T-cell (primary cell): ENCODE results near the gene TESMIN. TPM values are rescaled to one million over a fixed set of nuclear protein-coding genes. Genes with fewer than 3 reads are reported as not detected.

Experiments used
- ATAC-seq, 4 experiments: fragments of 200-7000 bp in 3 of 4; fragments of 150-1000 bp in 1 of 4; cut with Tn5 transposase; replicated peaks in 1 of 4; 1 replicate in 3 of 4; 2 replicates in 1 of 4; pipeline ENCODE4 v1.10.0; 2021; ENCODE audit warnings: moderate library complexity in 3 of 4, mild to moderate bottlenecking in 2 of 4, moderate number of reproducible peaks in 1 of 4
- CTCF ChIA-PET, 2 donors: fragments of 300-600 bp; sonication (Branson Sonifier 250); formaldehyde crosslinking; loops; one replicate each; lab custom pipeline; 2022; ENCODE audit warnings: antibody characterized with exemption in 2 of 2; lab: Charles Lee
- POLR2A ChIA-PET, 2 donors: fragments of 300-600 bp; sonication (Branson Sonifier 250); formaldehyde crosslinking; loops; one replicate each; lab custom pipeline; 2022; ENCODE audit warnings: antibody characterized with exemption in 2 of 2; lab: Charles Lee
- DNase-seq, 35 experiments: peaks; one replicate each; pipeline versions ENCODE4 v3.0.0 to v3.0.0-alpha.2; 2013 to 2023
- H3K27ac ChIP-seq: one replicate; pipeline ENCODE4 v1.5.1; 2013; ENCODE audit warnings: low read length
- H3K27me3 ChIP-seq, 2 experiments: replicated peaks in 1 of 2; 1 replicate in 1 of 2; 2 replicates in 1 of 2; pipeline versions ENCODE4 v1.6.1 to v1.7.0; 2013; ENCODE audit warnings: low read length in 1 of 2, mixed read lengths in 1 of 2; ENCODE audit not compliant: control insufficient read depth in 2 of 2, insufficient read depth in 2 of 2; ENCODE audit errors: extremely low read depth in 1 of 2
- H3K36me3 ChIP-seq, 2 donors: 1 replicate in 1 of 2; 2 replicates in 1 of 2; pipeline versions ENCODE4 v1.6.1 to v1.7.0; 2013; ENCODE audit warnings: low read length in 1 of 2; ENCODE audit not compliant: control insufficient read depth in 2 of 2, insufficient read depth in 1 of 2; ENCODE audit errors: extremely low read depth in 1 of 2
- H3K4me1 ChIP-seq, 2 experiments: 1 replicate in 1 of 2; 2 replicates in 1 of 2; pipeline versions ENCODE4 v1.6.1 to v1.7.0; 2013; ENCODE audit warnings: low read length in 2 of 2, mixed read lengths in 1 of 2; ENCODE audit not compliant: insufficient read depth in 2 of 2, control insufficient read depth in 1 of 2; ENCODE audit errors: extremely low read depth in 1 of 2
- H3K4me3 ChIP-seq, 2 donors: 1 replicate in 1 of 2; 2 replicates in 1 of 2; pipeline versions ENCODE4 v1.5.1 to v1.7.0; 2013; ENCODE audit warnings: mild to moderate bottlenecking in 2 of 2, low read length in 1 of 2, moderate library complexity in 1 of 2; ENCODE audit not compliant: control insufficient read depth in 1 of 2; ENCODE audit errors: extremely low read depth in 1 of 2
- H3K9me3 ChIP-seq: 2 replicates; pipeline ENCODE4 v1.7.0; 2013
- H3K27ac Mint-ChIP-seq, 2 donors: one replicate each; pipeline ENCODE4 v1.8.0; 2020 to 2021; ENCODE audit warnings: mild to moderate bottlenecking in 2 of 2, mixed read lengths in 2 of 2
- H3K27me3 Mint-ChIP-seq, 2 donors: one replicate each; pipeline ENCODE4 v1.8.0; 2021 to 2022; ENCODE audit warnings: mixed read lengths in 2 of 2
- H3K36me3 Mint-ChIP-seq: one replicate; pipeline ENCODE4 v1.8.0; 2021; ENCODE audit warnings: mixed read lengths
- H3K4me1 Mint-ChIP-seq, 3 donors: one replicate each; pipeline ENCODE4 v1.8.0; 2020 to 2022; ENCODE audit warnings: mixed read lengths in 3 of 3, mild to moderate bottlenecking in 1 of 3
- H3K4me3 Mint-ChIP-seq, 3 donors: one replicate each; pipeline ENCODE4 v1.8.0; 2020 to 2022; ENCODE audit warnings: mild to moderate bottlenecking in 3 of 3, mixed read lengths in 3 of 3, moderate library complexity in 3 of 3
- H3K9me3 Mint-ChIP-seq, 3 donors: one replicate each; pipeline ENCODE4 v1.8.0; 2020 to 2022; ENCODE audit warnings: mixed read lengths in 3 of 3
- WGBS: methylation state at CpG from one replicate; pipeline ENCODE4 v1.1.5; 2013; ENCODE audit warnings: missing lambda C conversion rate; ENCODE audit not compliant: insufficient coverage; 5-methylcytosine and 5-hydroxymethylcytosine counted together
- total RNA-seq, 35 experiments: library from RNA in 6 of 35; stranded (reverse) in 6 of 35; fragments of 120-200 nt in 1 of 35; gene quantifications; one replicate each; pipeline versions ENCODE4 v1.2.1 to v1.2.4 and lab custom pipeline; 2013 to 2026

Gene TESMIN
- total RNA-seq, 5 donors from 2014 or later (not counting 1 experiment from before 2014, with no cell fraction given): 6.1 to 9.1 (median 7.7) TPM

GRCh38 chr11:68665436-68665835 lies 85.9 kb downstream of the TESMIN start:
- H3K9me3 ChIP-seq: no peaks in the 10 kb centered on the region
- CTCF ChIA-PET: no interaction called here

GRCh38 chr11:68664906-68665305 lies 86.4 kb downstream of the TESMIN start:
- Histone ChIP-seq H3K27ac (no peak overlapping the region), H3K4me1 (no peaks in the 10 kb centered on the region), H3K4me3 (no peak overlapping the region), H3K36me3 (no peaks in the 10 kb centered on the region), H3K27me3 (peaks cover 0 to 50% of the 10 kb centered on the region in 2 experiments), H3K9me3 (no peaks in the 10 kb centered on the region)
- no peaks in the 10 kb centered on the region for H3K9me3 Mint-ChIP-seq
- no peak for DNase-seq
- ATAC-seq: no peak
- no peaks in the 10 kb centered on the region for H3K36me3 Mint-ChIP-seq
- no peak overlapping the region for H3K27ac Mint-ChIP-seq
- WGBS: 93% methylated on average over 5 of the region's 7 CpGs
- H3K4me1 Mint-ChIP-seq: no peaks in the 10 kb centered on the region
- H3K4me3 Mint-ChIP-seq: no peak overlapping the region
- peaks cover 16 to 22% of the 10 kb centered on the region in 2 donors for H3K27me3 Mint-ChIP-seq
- ChIA-PET POLR2A (no interaction called here), CTCF (no interaction called here)

More at GRCh38 chr11:68665436-68665835, 85.9 kb downstream of the TESMIN start:
- Mint-ChIP-seq H3K27ac (no peak overlapping the region), H3K27me3 (peaks cover 16 to 22% of the 10 kb centered on the region in 2 donors), H3K4me3 (no peak overlapping the region), H3K36me3 (no peaks in the 10 kb centered on the region), H3K9me3 (no peaks in the 10 kb centered on the region), H3K4me1 (no peaks in the 10 kb centered on the region)
- H3K27ac ChIP-seq: no peak overlapping the region
- no peaks in the 10 kb centered on the region for H3K36me3 ChIP-seq
- DNase-seq (no peak), ATAC-seq (no peak)
- POLR2A ChIA-PET: no interaction called here
- WGBS: 97% methylated on average over 5 of the region's 16 CpGs
- H3K4me3 ChIP-seq: no peak overlapping the region
- no peaks in the 10 kb centered on the region for H3K4me1 ChIP-seq
- peaks cover 0 to 46% of the 10 kb centered on the region in 2 experiments for H3K27me3 ChIP-seq

- Histone ChIP-seq H3K9me3 (no peaks in the 10 kb centered on the region), H3K27ac (no peak overlapping the region), H3K27me3 (peaks cover 0 to 48% of the 10 kb centered on the region in 2 experiments), H3K36me3 (no peaks in the 10 kb centered on the region), H3K4me3 (no peak overlapping the region), H3K4me1 (no peaks in the 10 kb centered on the region)
- ChIA-PET POLR2A (no interaction called here), CTCF (no interaction called here)
- ATAC-seq (no peak), DNase-seq (no peak)
- Mint-ChIP-seq H3K9me3 (no peaks in the 10 kb centered on the region), H3K27me3 (peaks cover 16 to 22% of the 10 kb centered on the region in 2 donors), H3K27ac (no peak overlapping the region), H3K4me3 (no peak overlapping the region), H3K36me3 (no peaks in the 10 kb centered on the region), H3K4me1 (no peaks in the 10 kb centered on the region)
- WGBS: 70% methylated on average over 3 of the region's 9 CpGs
Observed at GRCh38 chr11:68664141-68664540, 87.2 kb downstream of the TESMIN start.

GRCh38 chr11:68663482-68664010 lies 87.8 kb downstream of the TESMIN start:
- DNase-seq: no peak
- Histone ChIP-seq H3K9me3 (no peaks in the 10 kb centered on the region), H3K4me1 (no peaks in the 10 kb centered on the region), H3K27ac (no peak overlapping the region), H3K36me3 (no peaks in the 10 kb centered on the region), H3K4me3 (no peak overlapping the region), H3K27me3 (peaks cover 0 to 48% of the 10 kb centered on the region in 2 experiments)
- no peaks in the 10 kb centered on the region for H3K4me1 Mint-ChIP-seq
- no peak for ATAC-seq
- no peak overlapping the region for H3K27ac Mint-ChIP-seq
- H3K36me3 Mint-ChIP-seq: no peaks in the 10 kb centered on the region
- WGBS: 76% methylated on average over 6 of the region's 18 CpGs
- H3K9me3 Mint-ChIP-seq: no peaks in the 10 kb centered on the region
- peaks cover 16 to 23% of the 10 kb centered on the region in 2 donors for H3K27me3 Mint-ChIP-seq
- POLR2A ChIA-PET: no interaction called here
- CTCF ChIA-PET: no interaction called here
- H3K4me3 Mint-ChIP-seq: no peak overlapping the region

GRCh38 chr11:68661697-68662603 lies 89.4 kb downstream of the TESMIN start:
- ATAC-seq (no peak), DNase-seq (no peak)
- Mint-ChIP-seq H3K36me3 (no peaks in the 10 kb centered on the region), H3K27ac (no peak overlapping the region), H3K9me3 (no peaks in the 10 kb centered on the region), H3K4me3 (no peak overlapping the region), H3K27me3 (peaks cover 16 to 29% of the 10 kb centered on the region in 2 donors), H3K4me1 (no peaks in the 10 kb centered on the region)
- H3K4me1 ChIP-seq: no peaks in the 10 kb centered on the region
- H3K27ac ChIP-seq: no peak overlapping the region
- H3K27me3 ChIP-seq: peaks cover 0 to 54% of the 10 kb centered on the region in 2 experiments
- H3K9me3 ChIP-seq: no peaks in the 10 kb centered on the region
- H3K4me3 ChIP-seq: no peak overlapping the region
- ChIA-PET CTCF (no interaction called here), POLR2A (no interaction called here)
- no peaks in the 10 kb centered on the region for H3K36me3 ChIP-seq
- 70% methylated on average over 5 of the region's 18 CpGs for WGBS

GRCh38 chr11:68661014-68661413 lies 90.3 kb downstream of the TESMIN start:
- Histone ChIP-seq H3K4me1 (no peaks in the 10 kb centered on the region), H3K4me3 (no peak overlapping the region), H3K36me3 (no peaks in the 10 kb centered on the region), H3K9me3 (no peaks in the 10 kb centered on the region), H3K27ac (no peak overlapping the region), H3K27me3 (peaks cover 0 to 56% of the 10 kb centered on the region in 2 experiments)
- no peak for DNase-seq
- ChIA-PET POLR2A (no interaction called here), CTCF (no interaction called here)
- H3K4me1 Mint-ChIP-seq: no peaks in the 10 kb centered on the region
- no peak overlapping the region for H3K4me3 Mint-ChIP-seq
- peaks cover 12 to 37% of the 10 kb centered on the region in 2 donors for H3K27me3 Mint-ChIP-seq
- WGBS: 65% methylated on average over 13 of the region's 15 CpGs
- no peak for ATAC-seq
- H3K9me3 Mint-ChIP-seq: no peaks in the 10 kb centered on the region
- H3K27ac Mint-ChIP-seq: no peak overlapping the region
- H3K36me3 Mint-ChIP-seq: no peaks in the 10 kb centered on the region
